ENCODE results near the gene REXO5. TPM values are rescaled to one million over a fixed set of nuclear protein-coding genes. Genes with fewer than 3 reads are reported as not detected.

REXO5 gene
- total RNA-seq, 1 experiment from 2014 or later = 4.0 TPM

- Histone ChIP-seq H3K9ac (ENCODE audit: low read length) (no peak overlapping the region), H2AFZ (ENCODE audit: low read length) (no peak overlapping the region), H4K20me1 (ENCODE audit: low read length) (no peaks in the 10 kb centered on the region), H3K27ac (ENCODE audit: low read length) (no peak overlapping the region), H3K27me3 (ENCODE audit: low read length) (no peaks in the 10 kb centered on the region), H3K79me2 (ENCODE audit: low read length) (no peaks in the 10 kb centered on the region), H3K9me3 (ENCODE audit: low read length) (no peaks in the 10 kb centered on the region), H3K36me3 (ENCODE audit: low read depth, low read length) (peaks cover 14% of the 10 kb centered on the region), H3K4me2 (ENCODE audit: low read length) (no peak overlapping the region), H3K4me1 (ENCODE audit: insufficient read depth, low read length) (no peaks in the 10 kb centered on the region), H3F3A (ENCODE audit: low read length, unreplicated experiment) (no peaks in the 10 kb centered on the region), H3K9me2 (replicated peaks; ENCODE audit: low read length) (no peaks in the 10 kb centered on the region), H3K4me3 (ENCODE audit: low read length) (no peak overlapping the region)
- no TSS peak for BruUV-seq (replicated peaks)
- TF ChIP-seq, protein P1, sequence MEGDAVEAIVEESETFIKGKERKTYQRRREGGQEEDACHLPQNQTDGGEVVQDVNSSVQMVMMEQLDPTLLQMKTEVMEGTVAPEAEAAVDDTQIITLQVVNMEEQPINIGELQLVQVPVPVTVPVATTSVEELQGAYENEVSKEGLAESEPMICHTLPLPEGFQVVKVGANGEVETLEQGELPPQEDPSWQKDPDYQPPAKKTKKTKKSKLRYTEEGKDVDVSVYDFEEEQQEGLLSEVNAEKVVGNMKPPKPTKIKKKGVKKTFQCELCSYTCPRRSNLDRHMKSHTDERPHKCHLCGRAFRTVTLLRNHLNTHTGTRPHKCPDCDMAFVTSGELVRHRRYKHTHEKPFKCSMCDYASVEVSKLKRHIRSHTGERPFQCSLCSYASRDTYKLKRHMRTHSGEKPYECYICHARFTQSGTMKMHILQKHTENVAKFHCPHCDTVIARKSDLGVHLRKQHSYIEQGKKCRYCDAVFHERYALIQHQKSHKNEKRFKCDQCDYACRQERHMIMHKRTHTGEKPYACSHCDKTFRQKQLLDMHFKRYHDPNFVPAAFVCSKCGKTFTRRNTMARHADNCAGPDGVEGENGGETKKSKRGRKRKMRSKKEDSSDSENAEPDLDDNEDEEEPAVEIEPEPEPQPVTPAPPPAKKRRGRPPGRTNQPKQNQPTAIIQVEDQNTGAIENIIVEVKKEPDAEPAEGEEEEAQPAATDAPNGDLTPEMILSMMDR (conservative IDR thresholded peaks at IDR 0.05; ENCODE audit: low read depth, low read length) = no peak
- TF ChIP-seq EZH2 (IDR thresholded peaks at IDR 0.05; ENCODE audit: low read length, unreplicated experiment) (no peak), EZH2phosphoT487 (IDR thresholded peaks at IDR 0.05; ENCODE audit: borderline replicate concordance, low read length) (no peak)
- ChIA-PET CTCF (no interaction called here), POLR2A (ENCODE audit: unreplicated experiment) (no interaction called here)
- ATAC-seq (no peak), DNase-seq (no peak)
- intact Hi-C loops (cut with micrococcal nuclease) = no loop called here
Measured at GRCh38 chr16:20822521-20823325, 16.4 kb downstream of the REXO5 start.

DNA sequence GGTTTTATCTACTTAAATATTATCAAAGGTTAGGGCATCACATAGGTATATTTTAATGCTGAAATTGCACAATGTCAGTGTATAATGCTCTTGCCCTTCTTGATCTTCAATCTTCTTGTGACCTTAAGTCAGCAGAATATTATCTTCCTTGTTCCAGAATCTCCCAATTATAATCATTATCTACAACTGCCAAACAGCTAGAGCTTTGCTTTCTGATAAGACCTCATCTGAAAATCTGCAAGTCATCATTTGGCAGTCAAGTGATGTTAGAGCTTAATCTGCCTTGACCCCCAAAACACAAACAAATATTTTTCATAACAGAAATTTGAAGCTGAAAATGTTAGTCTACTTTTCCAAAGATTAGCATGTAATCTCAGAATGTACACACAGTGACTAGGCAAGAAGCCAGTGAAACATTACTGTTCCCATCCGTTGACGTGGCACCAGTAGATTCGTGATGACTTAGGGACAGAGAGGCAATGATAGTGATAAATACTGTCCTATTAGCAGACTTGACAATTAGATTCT, 19.8 kb downstream of the REXO5 start:
- no peak overlapping the region for H3K4me3 ChIP-seq (ENCODE audit: low read length)
- H4K20me1 ChIP-seq (ENCODE audit: low read length) = no peaks in the 10 kb centered on the region
- H3K9ac ChIP-seq (ENCODE audit: low read length) = no peak overlapping the region
- ChIA-PET POLR2A (ENCODE audit: unreplicated experiment) (no interaction called here), CTCF (no interaction called here)
- no peaks in the 10 kb centered on the region for H3K4me1 ChIP-seq (ENCODE audit: insufficient read depth, low read length)
- no TSS peak for BruUV-seq (replicated peaks)
- H3K79me2 ChIP-seq (ENCODE audit: low read length) = no peaks in the 10 kb centered on the region
- no peaks in the 10 kb centered on the region for H3K9me2 ChIP-seq (replicated peaks; ENCODE audit: low read length)
- H3F3A ChIP-seq (ENCODE audit: low read length, unreplicated experiment) = no peaks in the 10 kb centered on the region
- no peak overlapping the region for H3K27ac ChIP-seq (ENCODE audit: low read length)
- H3K4me2 ChIP-seq (ENCODE audit: low read length) = no peak overlapping the region
- intact Hi-C loops (cut with micrococcal nuclease) = no loop called here
- TF ChIP-seq EZH2phosphoT487 (IDR thresholded peaks at IDR 0.05; ENCODE audit: borderline replicate concordance, low read length) = no peak
- TF ChIP-seq, protein P1 (conservative IDR thresholded peaks at IDR 0.05; ENCODE audit: low read depth, low read length) = no peak
- no peak for TF ChIP-seq EZH2 (IDR thresholded peaks at IDR 0.05; ENCODE audit: low read length, unreplicated experiment)
- H2AFZ ChIP-seq (ENCODE audit: low read length) = no peak overlapping the region
- ATAC-seq (no peak), DNase-seq (no peak)
- H3K27me3 ChIP-seq (ENCODE audit: low read length) = no peaks in the 10 kb centered on the region
- H3K36me3 ChIP-seq (ENCODE audit: low read depth, low read length) = peaks cover 14% of the 10 kb centered on the region
- no peaks in the 10 kb centered on the region for H3K9me3 ChIP-seq (ENCODE audit: low read length)

DNA sequence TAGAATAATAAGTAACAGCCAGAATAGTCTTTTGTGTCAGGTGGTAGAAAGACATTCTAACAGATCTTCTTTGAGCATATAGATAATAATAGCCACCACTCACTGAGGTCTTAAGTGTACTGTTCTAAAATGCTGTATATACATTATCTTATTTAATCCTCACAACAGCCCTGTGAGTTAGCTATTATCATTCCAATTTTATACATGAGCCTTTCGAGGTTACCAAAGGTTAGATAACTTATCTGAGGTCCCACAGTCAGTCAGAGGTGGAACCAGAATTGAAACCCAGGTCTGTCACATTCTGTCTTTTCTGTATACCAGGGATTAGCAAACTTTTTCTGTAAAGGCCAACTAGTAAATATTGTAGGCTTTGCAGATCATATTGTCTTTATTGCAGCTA, 23.2 kb downstream of the REXO5 start:
- no peak overlapping the region for H3K4me3 ChIP-seq (ENCODE audit: low read length)
- no peak overlapping the region for H3K9ac ChIP-seq (ENCODE audit: low read length)
- no peaks in the 10 kb centered on the region for H3K4me1 ChIP-seq (ENCODE audit: insufficient read depth, low read length)
- H3K4me2 ChIP-seq (ENCODE audit: low read length) = no peak overlapping the region
- H3K79me2 ChIP-seq (ENCODE audit: low read length) = no peaks in the 10 kb centered on the region
- POLR2A ChIA-PET (ENCODE audit: unreplicated experiment) = no interaction called here
- intact Hi-C loops (cut with micrococcal nuclease) = no loop called here
- H3F3A ChIP-seq (ENCODE audit: low read length, unreplicated experiment) = no peaks in the 10 kb centered on the region
- no peak for DNase-seq
- H2AFZ ChIP-seq (ENCODE audit: low read length) = no peak overlapping the region
- H4K20me1 ChIP-seq (ENCODE audit: low read length) = no peaks in the 10 kb centered on the region
- no peak overlapping the region for H3K27ac ChIP-seq (ENCODE audit: low read length)
- no peaks in the 10 kb centered on the region for H3K27me3 ChIP-seq (ENCODE audit: low read length)
- H3K9me3 ChIP-seq (ENCODE audit: low read length) = no peaks in the 10 kb centered on the region
- ATAC-seq = no peak
- no TSS peak for BruUV-seq (replicated peaks)
- CTCF ChIA-PET = no interaction called here
- TF ChIP-seq, protein P1 (conservative IDR thresholded peaks at IDR 0.05; ENCODE audit: low read depth, low read length) = no peak
- TF ChIP-seq EZH2phosphoT487 (IDR thresholded peaks at IDR 0.05; ENCODE audit: borderline replicate concordance, low read length) (no peak), EZH2 (IDR thresholded peaks at IDR 0.05; ENCODE audit: low read length, unreplicated experiment) (no peak)
- H3K36me3 ChIP-seq (ENCODE audit: low read depth, low read length) = peaks cover 17% of the 10 kb centered on the region
- no peaks in the 10 kb centered on the region for H3K9me2 ChIP-seq (replicated peaks; ENCODE audit: low read length)
